GM18951 (cell line): ENCODE results near the gene MRC2.

Experiments
- POLR2A ChIP-seq: IDR thresholded peaks from 4 replicates; pipeline ENCODE4 v1.6.1; 2011; ENCODE audit warnings: mild to moderate bottlenecking; ENCODE audit not compliant: insufficient read length, insufficient read depth; ENCODE audit errors: extremely low read depth
- in situ Hi-C: fragments of 300-500 bp; cut with MboI; formaldehyde crosslinking; loops from one replicate; pipeline ENCODE4 v1.12.0; 2022; ENCODE audit warnings: low sequenced_read_pairs, mixed read lengths, inconsistent platforms; ENCODE audit not compliant: unreplicated experiment

The MRC2 gene

DNA sequence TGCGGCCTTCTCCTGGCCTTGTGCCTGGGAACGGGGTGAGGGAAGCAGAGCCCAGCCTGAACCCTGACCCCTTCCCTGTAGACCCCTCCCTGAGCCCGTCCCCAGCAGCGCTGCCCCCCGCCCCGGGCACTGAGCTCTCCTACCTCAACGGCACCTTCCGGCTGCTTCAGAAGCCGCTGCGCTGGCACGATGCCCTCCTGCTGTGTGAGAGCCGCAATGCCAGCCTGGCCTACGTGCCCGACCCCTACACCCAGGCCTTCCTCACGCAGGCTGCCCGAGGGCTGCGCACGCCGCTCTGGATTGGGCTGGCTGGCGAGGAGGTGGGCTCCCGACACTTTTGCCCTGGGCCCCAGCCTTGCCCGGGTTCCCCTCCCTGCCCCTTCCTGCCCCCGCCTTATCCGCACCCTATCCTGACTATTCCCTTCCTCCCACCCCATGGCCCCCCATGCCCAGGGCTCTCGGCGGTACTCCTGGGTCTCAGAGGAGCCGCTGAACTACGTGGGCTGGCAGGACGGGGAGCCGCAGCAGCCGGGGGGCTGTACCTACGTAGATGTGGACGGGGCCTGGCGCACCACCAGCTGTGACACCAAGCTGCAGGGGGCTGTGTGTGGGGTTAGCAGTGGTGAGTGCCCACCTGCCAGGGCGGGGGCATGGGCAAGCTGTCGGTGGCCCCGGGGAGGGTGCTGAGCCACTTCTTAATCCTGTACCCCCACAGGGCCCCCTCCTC is 62.1 kb downstream of the MRC2 start:
- TF ChIP-seq POLR2A = no peak
- in situ Hi-C loops = loop anchor here (25.0 kb wide), 1 partner anchor 698 kb away; no protein-coding TSS in a partner anchor

DNA sequence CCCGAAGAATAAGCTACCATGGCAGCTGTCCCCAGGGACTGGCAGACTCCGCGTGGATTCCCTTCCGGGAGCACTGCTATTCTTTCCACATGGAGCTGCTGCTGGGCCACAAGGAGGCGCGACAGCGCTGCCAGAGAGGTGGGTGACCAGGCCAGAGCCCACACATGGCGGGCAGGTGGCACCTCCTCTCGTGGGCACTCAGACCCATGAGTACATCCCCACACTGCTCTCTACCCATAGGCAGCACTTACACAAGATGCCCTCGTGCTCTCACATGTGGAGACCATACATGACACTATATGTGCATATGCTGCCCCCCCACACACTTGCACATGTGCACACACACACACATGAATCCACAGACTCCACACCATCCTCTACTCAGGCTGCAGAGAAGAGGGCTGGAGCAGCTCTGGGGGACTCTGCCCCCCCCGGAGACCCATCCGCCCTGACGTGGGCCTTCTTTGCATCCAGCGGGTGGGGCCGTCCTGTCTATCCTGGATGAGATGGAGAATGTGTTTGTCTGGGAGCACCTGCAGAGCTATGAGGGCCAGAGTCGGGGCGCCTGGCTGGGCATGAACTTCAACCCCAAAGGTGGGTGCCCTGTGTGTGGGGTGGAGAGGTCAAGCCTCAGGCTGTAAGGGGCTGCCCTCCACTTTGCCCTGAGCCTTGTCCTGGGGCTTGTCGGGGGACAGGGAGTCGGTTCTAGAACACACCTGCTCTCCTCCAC is 62.9 kb downstream of the MRC2 start:
- in situ Hi-C loops = loop anchor here (25.0 kb wide), 1 partner anchor 697 kb away; no protein-coding TSS in a partner anchor
- TF ChIP-seq POLR2A = no peak

DNA sequence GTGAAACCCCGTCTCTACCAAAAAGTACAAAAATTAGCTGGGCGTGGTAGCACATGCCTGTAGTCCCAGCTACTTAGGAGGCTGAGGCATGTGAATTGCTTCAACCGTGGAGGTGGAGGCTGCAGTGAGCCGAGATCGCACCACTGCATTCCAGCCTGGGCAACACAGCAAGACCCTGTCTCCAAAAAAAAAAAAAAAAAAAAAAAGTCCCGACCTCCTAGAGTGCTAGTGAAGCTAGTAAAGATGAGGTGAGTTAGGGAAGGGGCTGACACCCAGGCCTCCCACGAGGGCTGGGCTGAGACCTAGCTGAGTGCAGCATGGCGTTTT is 64.1 kb downstream of the MRC2 start:
- in situ Hi-C loops = loop anchor here (25.0 kb wide), 1 partner anchor 696 kb away; no protein-coding TSS in a partner anchor

DNA sequence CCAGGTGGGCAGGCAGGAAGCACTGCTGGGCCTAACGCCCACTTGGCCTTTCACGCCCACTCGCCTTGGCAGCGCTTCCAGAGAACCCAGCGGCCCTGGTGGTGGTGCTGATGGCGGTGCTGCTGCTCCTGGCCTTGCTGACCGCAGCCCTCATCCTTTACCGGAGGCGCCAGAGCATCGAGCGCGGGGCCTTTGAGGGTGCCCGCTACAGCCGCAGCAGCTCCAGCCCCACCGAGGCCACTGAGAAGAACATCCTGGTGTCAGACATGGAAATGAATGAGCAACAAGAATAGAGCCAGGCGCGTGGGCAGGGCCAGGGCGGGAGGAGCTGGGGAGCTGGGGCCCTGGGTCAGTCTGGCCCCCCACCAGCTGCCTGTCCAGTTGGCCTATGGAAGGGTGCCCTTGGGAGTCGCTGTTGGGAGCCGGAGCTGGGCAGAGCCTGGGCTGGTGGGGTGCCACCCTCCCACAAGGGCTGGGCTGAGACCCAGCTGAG is 64.7 kb downstream of the MRC2 start:
- in situ Hi-C loops = loop anchor here (25.0 kb wide), 1 partner anchor 695 kb away; no protein-coding TSS in a partner anchor
- no peak for TF ChIP-seq POLR2A

DNA sequence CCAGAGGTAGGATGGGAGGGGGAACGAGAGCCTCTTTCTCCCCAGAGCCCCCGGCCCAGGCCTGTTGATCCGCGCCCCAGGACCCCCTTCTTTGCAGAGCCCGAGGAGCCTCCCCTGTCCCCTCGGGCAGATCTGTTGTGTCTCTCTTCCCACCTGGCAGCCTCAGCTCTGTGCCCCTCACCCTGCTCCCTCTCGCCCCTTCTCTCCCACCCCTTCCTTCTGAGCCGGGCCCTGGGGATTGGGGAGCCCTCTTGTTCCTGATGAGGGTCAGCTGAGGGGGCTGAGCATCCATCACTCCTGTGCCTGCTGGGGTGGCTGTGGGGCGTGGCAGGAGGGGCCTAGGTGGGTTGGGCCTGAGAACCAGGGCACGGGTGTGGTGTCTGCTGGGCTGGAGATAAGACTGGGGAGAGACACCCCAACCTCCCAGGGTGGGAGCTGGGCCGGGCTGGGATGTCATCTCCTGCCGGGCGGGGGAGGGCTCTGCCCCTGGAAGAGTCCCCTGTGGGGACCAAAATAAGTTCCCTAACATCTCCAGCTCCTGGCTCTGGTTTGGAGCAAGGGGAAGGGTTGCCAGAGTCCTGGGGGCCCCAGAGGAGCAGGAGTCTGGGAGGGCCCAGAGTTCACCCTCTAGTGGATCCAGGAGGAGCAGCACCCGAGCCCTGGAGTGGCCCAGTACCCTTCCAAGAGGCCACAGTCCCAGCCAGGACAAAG is 65.4 kb downstream of the MRC2 start:
- in situ Hi-C loops = loop anchor here (25.0 kb wide), 1 partner anchor 694 kb away; no protein-coding TSS in a partner anchor

DNA sequence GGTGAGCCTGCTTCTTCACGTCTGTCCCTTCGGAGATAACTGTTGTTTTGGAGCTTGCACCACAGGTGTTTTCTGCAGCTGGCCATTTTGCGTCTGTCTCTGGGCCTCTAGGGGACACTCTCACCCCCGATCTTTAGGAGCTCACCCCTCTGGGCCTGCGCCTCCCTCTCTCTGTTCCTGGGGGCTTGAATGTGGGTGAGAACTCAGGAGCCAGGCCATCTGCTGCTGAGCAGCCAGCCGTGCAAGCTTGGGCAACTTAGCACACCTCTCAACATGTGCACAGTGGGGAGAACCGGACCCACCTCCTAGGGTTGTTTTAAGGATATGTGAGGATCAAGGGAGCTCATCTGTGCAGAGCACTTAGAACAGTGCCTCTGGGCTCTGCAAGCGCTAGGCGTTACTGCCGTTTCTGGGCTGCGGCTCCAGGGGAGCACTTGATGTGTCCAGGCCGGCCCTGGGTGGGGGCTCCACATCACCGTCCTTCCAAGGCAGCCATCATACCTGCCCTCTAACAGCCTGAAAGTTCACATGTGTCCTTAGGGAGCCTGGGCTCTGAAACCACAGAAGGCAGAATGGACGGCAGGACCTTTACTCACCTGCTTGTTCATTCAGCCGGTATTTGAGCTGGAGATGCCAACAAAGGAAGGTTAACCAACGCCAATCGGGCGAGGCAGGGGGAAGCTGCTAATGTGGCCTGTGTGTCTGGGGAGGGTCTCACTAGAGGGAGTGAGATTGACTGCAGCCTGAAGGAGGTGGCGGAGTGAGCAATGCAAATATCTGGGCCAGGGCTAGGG is 66.3 kb downstream of the MRC2 start:
- in situ Hi-C loops = loop anchor here (25.0 kb wide), 1 partner anchor 693 kb away; no protein-coding TSS in a partner anchor
- TF ChIP-seq POLR2A = no peak

More for the DNA sequence above, 65.4 kb downstream of the MRC2 start:
- TF ChIP-seq POLR2A = no peak

DNA sequence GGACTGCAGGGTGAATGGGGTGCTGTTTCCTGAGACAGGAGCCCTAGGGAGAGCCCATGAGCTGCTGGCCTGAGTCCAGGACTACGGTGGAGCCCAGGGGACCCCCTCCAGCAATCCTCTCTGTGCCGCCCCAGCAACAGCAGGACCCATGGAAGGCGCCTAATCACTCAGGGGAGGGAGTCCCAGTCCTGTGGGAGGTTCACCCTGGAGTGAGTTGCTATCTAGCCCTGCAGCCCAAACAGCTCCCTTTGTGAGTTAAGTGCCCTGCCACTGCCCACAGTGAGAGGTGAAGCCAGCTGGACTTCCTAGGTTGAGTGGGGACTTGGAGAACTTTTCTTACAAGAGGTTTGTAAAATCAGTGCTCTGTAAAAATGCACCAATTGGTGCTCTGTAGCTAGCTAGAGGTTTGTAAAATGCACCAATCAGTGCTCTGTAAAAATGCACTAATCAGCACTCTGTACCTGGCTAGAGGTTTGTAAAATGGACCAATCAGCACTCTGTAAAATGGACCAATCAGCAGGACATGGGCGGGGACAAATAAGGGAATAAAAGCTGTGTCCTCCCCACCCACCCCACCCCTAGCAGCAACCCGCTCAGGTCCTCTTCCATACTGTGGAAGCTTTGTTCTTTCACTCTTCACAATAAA is 67.7 kb downstream of the MRC2 start:
- in situ Hi-C loops = loop anchor here (25.0 kb wide), 1 partner anchor 692 kb away; no protein-coding TSS in a partner anchor

DNA sequence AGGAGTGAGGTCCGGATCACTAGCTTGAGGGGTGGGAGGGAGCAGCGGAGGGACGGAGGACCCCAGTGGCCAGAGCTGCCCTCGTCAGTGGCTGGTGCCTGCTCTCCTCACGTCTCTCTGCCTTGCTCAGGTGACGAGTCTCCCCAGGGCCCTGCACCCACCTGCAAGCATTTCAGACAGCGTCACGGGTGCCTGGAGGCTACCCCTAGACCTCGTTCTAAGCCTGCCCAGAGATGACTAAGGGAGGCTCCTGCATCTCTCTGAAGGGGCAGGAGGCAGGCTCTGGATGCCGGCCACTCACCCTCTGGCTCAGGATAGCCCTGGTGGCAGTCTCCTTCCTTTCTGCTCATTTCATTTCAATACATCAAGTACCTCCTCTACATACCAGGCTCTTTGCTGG is 68.8 kb downstream of the MRC2 start:
- no peak for TF ChIP-seq POLR2A
- in situ Hi-C loops = loop anchor here (25.0 kb wide), 1 partner anchor 691 kb away; no protein-coding TSS in a partner anchor

DNA sequence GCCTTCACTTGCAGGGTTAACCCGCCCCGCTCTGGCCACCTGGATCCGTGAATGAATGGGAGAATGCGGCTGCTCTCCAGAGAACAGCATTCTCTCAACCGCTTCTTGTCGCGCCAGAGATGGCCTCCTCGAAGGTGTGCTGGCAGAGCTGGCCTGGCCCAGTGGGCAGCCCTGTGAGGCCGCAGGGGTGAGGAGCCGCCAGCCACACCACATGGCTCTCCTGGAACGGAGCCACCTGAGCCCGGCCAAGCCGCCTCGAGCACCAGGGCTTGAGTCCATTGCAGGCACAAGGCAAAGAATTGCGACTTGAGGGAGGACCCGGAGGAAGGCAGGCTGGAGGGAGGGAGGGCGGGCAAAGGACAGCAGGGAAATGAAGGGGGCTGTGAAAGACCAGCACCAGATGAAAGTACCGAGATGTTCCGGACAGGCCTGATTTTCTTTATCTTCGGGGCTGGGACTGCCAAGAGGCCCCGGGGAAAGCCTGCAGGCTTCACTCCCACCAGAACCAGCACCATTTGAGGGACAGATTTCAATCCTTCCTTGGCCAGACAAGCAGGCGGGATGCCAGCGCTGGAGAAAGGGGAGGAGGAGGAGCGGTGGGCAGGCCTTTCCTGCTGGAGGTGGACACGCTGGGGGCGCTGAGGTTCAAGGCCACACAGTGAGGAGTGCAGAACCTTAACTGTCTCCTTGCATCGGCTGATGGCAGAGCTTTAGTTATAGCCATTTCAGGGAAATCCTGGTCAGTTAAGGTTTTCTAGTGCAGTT is 69.4 kb downstream of the MRC2 start:
- in situ Hi-C loops = loop anchor here (25.0 kb wide), 1 partner anchor 690 kb away; no protein-coding TSS in a partner anchor
- TF ChIP-seq POLR2A = no peak

DNA sequence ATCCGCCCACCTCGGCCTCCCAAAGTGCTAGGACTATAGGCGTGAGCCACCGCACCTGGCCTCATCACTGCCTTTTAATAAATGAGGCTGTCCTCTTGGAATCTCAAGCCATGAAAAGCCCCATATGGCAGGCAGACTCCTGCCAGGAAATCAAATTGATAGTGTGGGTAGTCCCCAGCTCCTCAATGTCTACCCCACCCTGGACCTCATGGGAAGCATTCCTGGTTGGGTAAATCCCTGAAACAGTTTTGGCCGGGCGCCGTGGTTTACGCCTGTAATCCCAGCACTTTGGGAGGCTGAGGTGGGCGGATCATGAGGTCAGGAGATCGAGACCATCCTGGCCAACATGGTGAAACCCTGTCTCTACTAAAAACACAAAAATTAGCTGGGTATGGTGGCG is 71.0 kb downstream of the MRC2 start:
- in situ Hi-C loops = loop anchor here (25.0 kb wide), 1 partner anchor 689 kb away; no protein-coding TSS in a partner anchor

DNA sequence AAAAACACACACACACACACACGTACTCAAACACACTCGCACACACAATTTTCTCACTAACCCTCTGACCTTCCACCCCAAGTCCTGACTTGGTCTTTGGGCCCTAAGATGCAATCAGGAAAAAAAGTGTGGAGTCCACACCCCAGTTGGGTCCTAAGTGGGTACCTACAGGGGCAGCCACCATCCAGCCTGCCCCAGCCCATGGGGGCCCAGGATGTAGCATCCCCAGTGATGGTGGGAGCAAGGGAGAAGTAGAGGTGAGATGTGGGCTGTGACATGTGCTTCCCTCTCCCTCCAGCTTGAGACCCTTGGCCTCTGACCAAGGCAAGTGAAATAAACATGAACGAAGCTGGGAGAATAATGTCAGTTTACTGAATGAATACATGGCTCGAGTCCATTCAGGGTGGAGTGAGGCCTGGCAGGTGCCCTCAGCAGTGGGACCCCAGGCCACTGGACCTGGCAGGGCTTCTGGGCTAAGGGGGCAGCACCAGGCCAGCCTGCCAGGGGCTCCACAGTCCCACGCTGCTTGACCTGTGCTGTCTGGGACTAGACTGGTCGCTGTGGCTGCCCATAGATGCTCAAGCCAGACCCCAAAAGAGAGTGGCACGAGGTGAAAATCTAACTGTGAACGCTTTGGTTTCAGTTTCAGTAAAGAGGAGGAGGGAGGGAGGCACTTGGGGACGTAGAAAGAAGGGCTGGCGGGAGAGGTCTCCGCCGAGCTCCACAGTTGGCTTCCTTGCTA is 73.7 kb downstream of the MRC2 start:
- in situ Hi-C loops = loop anchor here (10.0 kb wide), 1 partner anchor 264 kb away; the partner anchor contains the start of gene TANC2
- TF ChIP-seq POLR2A = no peak
